HG02798 (cell line): ENCODE data around the gene KRTAP10-9.
"Not testable (repeated sequence)": the region's sequence is repeated elsewhere in the genome, so short reads cannot be mapped to it uniquely, and the experiment has no call there.

Experiments used
- ATAC-seq: cut with Tn5 transposase; IDR thresholded peaks from one replicate; pipeline ENCODE4 v1.9.1; 2021; ENCODE audit warnings: mild to moderate bottlenecking; ENCODE audit not compliant: unreplicated experiment, poor library complexity

Gene KRTAP10-9

GRCh38 chr21:44637018-44637850 is 10.3 kb downstream of the KRTAP10-9 start, which contains the start of gene KRTAP10-10:
Gene KRTAP10-10, plus strand, starts transcription at chr21:44637356. Its CDS starts 62 bp downstream, at chr21:44637418.
- ATAC-seq = no peak

GRCh38 chr21:44637851-44638348 is 11.0 kb downstream of the KRTAP10-9 start:
- ATAC-seq = not testable (repeated sequence)

DNA sequence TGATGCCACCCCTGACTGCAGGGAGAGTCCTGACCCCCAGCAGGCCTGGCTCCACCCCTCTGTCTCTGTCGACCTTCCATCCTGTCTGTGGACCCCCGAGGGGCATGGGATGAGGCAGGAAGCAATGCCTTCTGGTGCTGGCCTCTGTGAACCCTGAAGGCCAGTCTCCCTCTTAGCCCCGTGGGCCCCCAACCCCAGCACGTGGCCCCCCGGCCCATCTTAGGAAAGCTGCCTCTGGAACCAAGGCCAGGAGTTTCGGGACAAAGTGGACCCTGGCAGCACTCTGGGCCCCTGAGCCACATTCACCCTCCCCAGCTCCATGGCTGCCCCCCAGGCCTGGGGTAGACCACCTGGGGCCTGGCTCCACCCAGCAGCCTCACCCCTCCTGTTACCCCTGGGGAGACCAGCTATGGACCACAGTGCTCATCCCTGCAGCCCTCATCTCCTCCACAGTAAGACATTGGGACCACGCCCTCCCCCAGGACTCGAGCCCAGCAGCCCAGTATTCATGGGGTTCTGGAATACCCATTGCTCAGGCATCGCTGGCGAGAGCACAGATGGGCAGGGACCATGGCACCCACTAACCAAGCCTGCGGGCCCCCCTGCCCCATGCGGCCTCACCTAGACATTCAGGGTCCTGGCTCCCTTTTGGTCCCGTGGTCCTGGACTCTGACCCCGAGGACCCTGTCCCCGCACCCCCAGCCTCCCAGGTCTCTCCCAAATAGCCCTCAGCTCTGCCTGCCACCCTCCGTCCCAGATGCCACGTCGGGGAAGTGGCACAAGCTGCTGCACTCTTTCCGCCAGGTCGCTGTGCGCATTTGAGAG is 11.8 kb downstream of the KRTAP10-9 start:
- not testable (repeated sequence) for ATAC-seq

DNA sequence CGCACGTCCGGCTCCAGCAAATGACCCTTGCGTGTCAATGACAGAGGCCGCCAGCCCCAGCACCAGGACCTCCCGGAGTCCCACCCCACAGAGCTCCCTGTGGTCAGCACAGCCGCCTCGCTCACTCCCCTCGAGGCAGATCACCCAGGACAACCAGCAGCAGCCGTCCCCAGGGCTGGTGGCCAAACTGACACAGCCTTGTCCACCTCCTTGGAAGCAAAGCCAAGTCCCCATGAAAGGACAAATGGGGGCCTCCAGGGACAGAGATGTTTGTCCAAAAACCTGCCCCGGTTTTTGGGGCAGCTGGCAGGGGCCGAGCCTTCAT is 12.4 kb downstream of the KRTAP10-9 start:
- no peak for ATAC-seq

DNA sequence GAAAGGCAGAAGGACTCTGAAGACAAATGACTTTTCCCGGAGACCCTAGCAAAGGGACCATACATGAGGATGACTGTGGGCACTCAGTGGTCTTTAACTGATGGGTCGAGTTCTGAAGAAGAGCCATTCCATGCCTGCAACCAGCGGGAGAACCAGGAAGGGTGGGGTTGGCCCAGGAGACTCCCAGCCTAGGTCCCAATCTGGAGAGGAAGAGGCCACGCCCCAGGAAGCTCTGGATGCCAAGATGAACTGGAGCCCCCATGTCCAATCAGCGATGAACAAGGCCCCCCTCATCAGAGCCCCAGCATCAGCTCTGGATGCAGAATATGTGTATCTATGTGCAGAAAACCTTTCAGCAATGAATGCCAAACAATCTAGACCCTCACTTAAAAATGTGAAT is 13.9 kb downstream of the KRTAP10-9 start:
- ATAC-seq = no peak

GRCh38 chr21:44643741-44644310 is 16.9 kb downstream of the KRTAP10-9 start:
- no peak for ATAC-seq

DNA sequence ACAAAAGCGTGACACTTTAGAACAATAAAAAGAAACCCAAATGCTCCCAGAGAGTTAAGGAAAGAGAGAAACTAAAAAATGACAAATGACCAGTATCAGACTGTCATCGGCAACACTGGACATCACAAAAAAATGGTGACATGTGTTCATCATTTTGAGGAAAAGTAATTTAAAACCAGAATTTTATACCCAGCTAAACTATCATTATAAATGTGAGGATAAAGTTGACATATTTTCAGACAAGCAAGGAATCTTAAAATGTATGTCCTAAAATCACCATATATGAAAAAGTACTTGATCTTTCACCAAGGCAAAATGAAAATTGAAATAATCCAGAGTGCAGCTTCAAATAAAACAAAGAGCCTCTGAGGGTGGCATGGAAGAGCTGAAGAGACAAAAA is 18.0 kb downstream of the KRTAP10-9 start:
- ATAC-seq = no peak

GRCh38 chr21:44646366-44647221 is 19.7 kb downstream of the KRTAP10-9 start, which contains the start of gene KRTAP10-11:
Gene KRTAP10-11, plus strand, starts transcription at chr21:44646414. Its CDS starts 45 bp downstream, at chr21:44646459.
- not testable (repeated sequence) for ATAC-seq

DNA sequence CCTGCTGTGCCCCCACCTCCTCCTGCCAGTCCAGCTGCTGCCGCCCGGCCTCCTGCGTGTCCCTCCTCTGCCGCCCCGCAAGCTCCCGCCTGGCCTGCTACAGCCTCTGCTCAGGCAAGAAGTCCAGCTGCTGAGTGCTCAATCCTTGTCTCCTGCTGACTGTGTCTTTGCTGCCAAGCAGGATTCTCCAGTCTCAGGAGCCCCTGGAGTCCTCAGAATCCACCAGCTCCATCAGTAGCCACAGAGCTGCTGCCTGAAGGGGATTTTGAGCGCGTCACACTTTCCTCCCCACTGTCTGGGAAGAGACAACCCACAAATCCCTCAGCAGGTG is 20.3 kb downstream of the KRTAP10-9 start:
- ATAC-seq = no peak

DNA sequence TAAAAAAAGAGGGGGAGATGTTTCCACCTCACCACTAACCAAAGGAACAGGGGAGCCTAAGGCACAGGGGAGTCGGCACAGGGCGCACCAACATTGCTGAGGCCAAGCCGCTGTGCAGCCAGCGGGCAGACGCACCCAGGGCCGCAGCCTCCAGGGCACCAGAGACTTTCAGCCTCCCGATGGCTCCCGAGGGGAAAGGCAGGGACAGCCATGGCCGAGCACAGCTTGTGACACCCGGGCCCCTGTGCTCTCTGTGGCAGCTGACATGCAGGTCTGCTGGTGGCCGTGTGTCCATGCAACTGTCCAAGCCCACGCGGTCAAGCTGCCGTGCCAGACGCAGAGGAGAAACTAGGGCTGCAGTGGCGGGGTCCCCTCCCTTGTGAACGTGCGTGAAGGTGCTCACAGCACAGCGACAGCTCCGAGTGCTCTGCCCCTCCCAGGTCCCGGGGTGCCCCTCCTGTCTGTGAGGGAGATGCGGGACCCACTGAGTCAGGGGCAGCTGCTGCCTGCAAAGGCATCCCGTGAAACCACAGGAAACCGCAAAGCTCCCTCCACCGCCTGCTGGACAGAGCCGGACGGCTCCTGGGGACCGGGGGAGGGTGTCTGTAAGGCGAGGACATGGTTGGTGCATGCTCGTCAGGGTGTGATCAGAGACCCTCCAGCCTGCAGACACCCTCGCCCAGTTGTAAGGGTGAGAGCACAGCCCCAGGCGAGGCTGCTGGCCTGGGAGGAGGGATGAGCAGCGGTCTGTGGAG is 21.8 kb downstream of the KRTAP10-9 start:
- no peak for ATAC-seq

DNA sequence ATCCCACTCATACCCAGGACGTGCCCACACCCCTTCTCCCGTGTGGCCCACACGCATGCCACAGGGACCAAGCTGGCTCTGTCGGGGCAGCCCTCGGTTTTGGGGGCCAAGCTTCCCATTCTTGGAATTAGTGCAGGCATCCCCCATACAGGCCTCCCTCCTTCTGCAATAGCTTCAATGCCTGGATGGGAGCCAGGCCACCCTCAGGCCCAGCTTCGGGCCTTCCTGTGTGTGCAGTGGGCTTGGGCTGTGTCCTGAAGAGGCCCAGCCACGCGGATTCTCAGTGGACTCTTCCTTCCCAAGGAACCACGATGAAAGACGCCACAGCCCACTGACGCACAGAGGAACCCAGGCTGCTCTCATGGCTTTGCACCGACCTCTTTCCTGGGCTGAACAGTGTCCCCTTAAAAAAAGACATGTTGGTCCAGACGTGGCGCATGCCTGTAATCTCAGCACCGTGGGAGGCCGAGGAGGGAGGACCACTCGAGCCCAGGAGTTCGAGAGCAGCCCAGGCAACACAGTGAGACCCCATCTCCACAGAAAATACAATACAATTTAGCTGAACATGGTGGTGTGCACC is 22.7 kb downstream of the KRTAP10-9 start:
- ATAC-seq = no peak

- ATAC-seq = no peak
These were observed 23.5 kb downstream of the KRTAP10-9 start for GRCh38 chr21:44650265-44650972.

GRCh38 chr21:44650973-44651675 is 24.2 kb downstream of the KRTAP10-9 start:
- ATAC-seq = no peak

- no peak for ATAC-seq
These were observed 26.2 kb downstream of the KRTAP10-9 start for GRCh38 chr21:44653123-44653522.

DNA sequence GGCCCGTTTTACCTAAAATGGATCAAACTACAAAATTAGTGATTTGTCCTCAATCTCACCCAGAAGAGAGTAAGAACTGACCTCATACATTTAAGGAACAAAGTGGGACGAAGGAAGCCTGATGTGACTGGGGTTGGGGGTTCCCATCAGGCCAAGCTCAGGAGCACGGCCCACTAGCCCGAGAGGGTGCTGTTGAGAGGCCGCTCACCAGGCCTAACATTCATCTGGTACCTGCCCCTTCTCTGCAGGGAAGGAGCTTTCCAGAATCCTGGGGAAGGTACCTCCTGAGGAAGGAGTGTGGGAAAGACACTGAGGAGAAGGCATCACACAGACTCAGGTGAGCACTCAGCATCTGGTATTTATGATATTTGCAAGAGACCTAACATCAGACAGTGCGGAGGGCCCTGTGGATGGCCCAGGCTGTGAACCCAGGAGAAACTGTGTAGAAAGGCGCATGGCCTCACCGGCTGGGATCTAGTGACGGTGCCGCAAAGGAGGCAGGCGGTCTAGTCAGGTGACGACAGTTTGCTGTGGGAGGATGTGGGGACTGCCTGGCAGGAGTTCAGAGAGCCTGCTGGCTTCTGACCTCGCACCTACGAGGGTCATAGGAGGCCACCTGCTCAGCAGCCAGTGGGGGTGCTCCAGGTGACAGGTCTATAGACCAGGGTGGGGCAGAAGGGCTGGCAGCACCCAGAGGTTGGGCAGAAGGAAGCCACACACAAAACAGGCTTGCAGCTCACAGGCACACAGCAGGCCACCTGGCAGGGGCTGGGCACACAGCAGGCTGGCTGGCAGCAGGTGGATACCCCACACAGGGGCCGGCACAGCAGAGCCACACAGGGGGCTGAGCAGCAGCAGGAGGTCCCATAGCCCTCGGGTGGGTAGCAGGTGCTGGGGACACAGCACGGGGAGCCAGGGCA is 27.0 kb downstream of the KRTAP10-9 start:
- no peak for ATAC-seq

GRCh38 chr21:44654576-44655175 is 27.8 kb downstream of the KRTAP10-9 start, which contains the start of gene KRTAP12-4:
Gene KRTAP12-4, minus strand, starts transcription at chr21:44654659. Its CDS starts 45 bp downstream, at chr21:44654614.
- ATAC-seq = no peak
